B cell (primary cell): ENCODE results near the gene CUBN.

ENCODE experiments used
- EZH2 ChIP-seq: IDR thresholded peaks from 2 replicates; pipeline ENCODE4 v1.6.1; 2012; ENCODE audit warnings: borderline replicate concordance, low read depth, mild to moderate bottlenecking, moderate library complexity, low read length; ENCODE audit not compliant: insufficient read depth, poor library complexity, severe bottlenecking
- TF ChIP-seq, protein P1 (sequence below): fragments of 200-600 bp; IDR thresholded peaks from one replicate; pipeline ENCODE4 v1.8.0; 2022; ENCODE audit warnings: antibody characterized with exemption, mild to moderate bottlenecking

- TF ChIP-seq, protein P1, sequence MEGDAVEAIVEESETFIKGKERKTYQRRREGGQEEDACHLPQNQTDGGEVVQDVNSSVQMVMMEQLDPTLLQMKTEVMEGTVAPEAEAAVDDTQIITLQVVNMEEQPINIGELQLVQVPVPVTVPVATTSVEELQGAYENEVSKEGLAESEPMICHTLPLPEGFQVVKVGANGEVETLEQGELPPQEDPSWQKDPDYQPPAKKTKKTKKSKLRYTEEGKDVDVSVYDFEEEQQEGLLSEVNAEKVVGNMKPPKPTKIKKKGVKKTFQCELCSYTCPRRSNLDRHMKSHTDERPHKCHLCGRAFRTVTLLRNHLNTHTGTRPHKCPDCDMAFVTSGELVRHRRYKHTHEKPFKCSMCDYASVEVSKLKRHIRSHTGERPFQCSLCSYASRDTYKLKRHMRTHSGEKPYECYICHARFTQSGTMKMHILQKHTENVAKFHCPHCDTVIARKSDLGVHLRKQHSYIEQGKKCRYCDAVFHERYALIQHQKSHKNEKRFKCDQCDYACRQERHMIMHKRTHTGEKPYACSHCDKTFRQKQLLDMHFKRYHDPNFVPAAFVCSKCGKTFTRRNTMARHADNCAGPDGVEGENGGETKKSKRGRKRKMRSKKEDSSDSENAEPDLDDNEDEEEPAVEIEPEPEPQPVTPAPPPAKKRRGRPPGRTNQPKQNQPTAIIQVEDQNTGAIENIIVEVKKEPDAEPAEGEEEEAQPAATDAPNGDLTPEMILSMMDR = no peak
- no peak for TF ChIP-seq EZH2
Observed at GRCh38 chr10:16799621-16800020, 330.0 kb downstream of the CUBN start.
